ENCODE data around the gene VAV2.

Gene VAV2

GRCh38 chr9:133991964-133992779 lies at the start of gene VAV2:
Gene VAV2 (minus strand): TSS chr9:133992324. CDS start chr9:133992278, 46 bp downstream.
- peak in 1 of 2 donors; percentile 12 for DNase-seq (ENCODE audit: low read depth in 1 of 2, low spot score in 1 of 2)

GRCh38 chr9:134041649-134041962 lies 49.5 kb upstream of the VAV2 start:
- no peak for DNase-seq (ENCODE audit: low read depth in 1 of 2, low spot score in 1 of 2)

- no peak for DNase-seq (ENCODE audit: low read depth in 1 of 2, low spot score in 1 of 2)
Observed at GRCh38 chr9:134040781-134041648, 48.9 kb upstream of the VAV2 start.

- DNase-seq (ENCODE audit: low read depth in 1 of 2, low spot score in 1 of 2): no peak
Observed at GRCh38 chr9:134040176-134040565, 48.0 kb upstream of the VAV2 start.

GRCh38 chr9:134039386-134040175 lies 47.5 kb upstream of the VAV2 start:
- DNase-seq (ENCODE audit: low read depth in 1 of 2, low spot score in 1 of 2): no peak

GRCh38 chr9:134037641-134038040 lies 45.5 kb upstream of the VAV2 start:
- DNase-seq (ENCODE audit: low read depth in 1 of 2, low spot score in 1 of 2): no peak

- DNase-seq (ENCODE audit: low read depth in 1 of 2, low spot score in 1 of 2): no peak
Observed at GRCh38 chr9:134036130-134036529, 44.0 kb upstream of the VAV2 start.

- DNase-seq (ENCODE audit: low read depth in 1 of 2, low spot score in 1 of 2): no peak
Observed at GRCh38 chr9:134035041-134036039, 43.2 kb upstream of the VAV2 start.

GRCh38 chr9:134034215-134035040 lies 42.3 kb upstream of the VAV2 start:
- no peak for DNase-seq (ENCODE audit: low read depth in 1 of 2, low spot score in 1 of 2)

- no peak for DNase-seq (ENCODE audit: low read depth in 1 of 2, low spot score in 1 of 2)
Observed at GRCh38 chr9:134033516-134034214, 41.5 kb upstream of the VAV2 start.

GRCh38 chr9:134032456-134033222 lies 40.5 kb upstream of the VAV2 start:
- DNase-seq (ENCODE audit: low read depth in 1 of 2, low spot score in 1 of 2): no peak

- DNase-seq (ENCODE audit: low read depth in 1 of 2, low spot score in 1 of 2): no peak
Observed at GRCh38 chr9:134031783-134032182, 39.7 kb upstream of the VAV2 start.

- no peak for DNase-seq (ENCODE audit: low read depth in 1 of 2, low spot score in 1 of 2)
Observed at GRCh38 chr9:134030821-134031470, 38.8 kb upstream of the VAV2 start.

GRCh38 chr9:134029248-134030226 lies 37.4 kb upstream of the VAV2 start:
- DNase-seq (ENCODE audit: low read depth in 1 of 2, low spot score in 1 of 2): no peak

GRCh38 chr9:134028575-134029247 lies 36.6 kb upstream of the VAV2 start:
- no peak for DNase-seq (ENCODE audit: low read depth in 1 of 2, low spot score in 1 of 2)

- no peak for DNase-seq (ENCODE audit: low read depth in 1 of 2, low spot score in 1 of 2)
Observed at GRCh38 chr9:134028076-134028475, 36.0 kb upstream of the VAV2 start.
